HUES6 (cell line): ENCODE results near the gene SPATA13.

Experiments used
- H3K27ac ChIP-seq: 2 replicates; pipeline ENCODE4 v1.7.0; 2013; ENCODE audit warnings: low read depth, mild to moderate bottlenecking, low read length, inconsistent platforms
- H3K27me3 ChIP-seq: 2 replicates; pipeline ENCODE4 v1.6.1; 2013; ENCODE audit warnings: low read length; ENCODE audit not compliant: control insufficient read depth, insufficient read depth
- H3K36me3 ChIP-seq: 2 replicates; pipeline ENCODE4 v1.6.1; 2013; ENCODE audit warnings: low read length; ENCODE audit not compliant: control insufficient read depth, insufficient read depth
- H3K4me1 ChIP-seq: 2 replicates; pipeline ENCODE4 v1.6.1; 2013; ENCODE audit warnings: low read length; ENCODE audit not compliant: control insufficient read depth, insufficient read depth
- H3K4me3 ChIP-seq: 2 replicates; pipeline ENCODE4 v1.5.1; 2013; ENCODE audit warnings: low read depth, low read length
- H3K9ac ChIP-seq: one replicate; pipeline ENCODE4 v1.6.1; 2013; ENCODE audit warnings: mild to moderate bottlenecking, low read length
- H3K9me3 ChIP-seq: 2 replicates; pipeline ENCODE4 v1.6.1; 2013; ENCODE audit warnings: low read depth, low read length; ENCODE audit not compliant: control insufficient read depth, insufficient read depth

SPATA13 gene

DNA sequence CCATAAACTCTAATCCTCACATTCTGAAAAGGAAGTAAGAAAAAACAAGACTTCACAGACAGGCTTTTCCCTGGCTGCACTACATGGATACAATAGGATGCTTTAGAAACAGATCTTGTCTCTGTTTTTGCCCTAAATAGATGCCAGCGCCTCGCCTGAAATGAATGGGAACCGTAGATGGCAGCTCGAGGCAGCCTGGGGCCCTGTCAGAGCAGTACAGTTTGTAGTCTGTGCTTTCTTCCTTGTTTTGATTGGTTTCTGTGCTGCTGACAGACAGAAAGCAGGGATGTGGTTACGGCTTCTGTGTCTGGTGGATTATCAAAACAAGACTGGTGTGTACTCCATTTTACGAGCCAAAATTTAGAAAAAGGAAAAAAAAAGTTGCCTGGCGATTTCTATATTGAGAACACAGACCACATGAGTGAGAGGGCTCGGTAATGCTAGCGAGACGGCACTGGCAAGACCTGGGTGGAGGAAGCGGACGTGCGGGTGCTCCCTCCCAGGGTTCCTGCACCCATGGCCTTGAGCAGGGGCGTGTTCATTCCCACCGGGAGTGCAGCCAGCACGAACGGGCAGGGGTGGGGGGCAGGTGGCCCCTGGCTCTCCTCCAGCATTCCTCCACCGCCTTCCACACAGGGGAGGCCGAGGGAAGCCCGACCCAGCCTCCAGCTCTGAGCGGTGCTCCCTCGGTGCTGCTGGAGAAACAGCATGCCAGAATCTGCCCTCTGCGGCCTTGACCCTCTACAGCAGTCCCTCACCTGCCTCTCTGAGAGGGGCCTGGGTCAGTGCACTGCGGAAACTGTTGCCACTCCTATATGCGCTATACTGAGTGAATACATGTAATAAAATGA, 111.3 kb downstream of the SPATA13 start:
- no peaks in the 10 kb centered on the region for H3K36me3 ChIP-seq
- H3K27ac ChIP-seq, result peak overlapping the region; percentile 20; the same call in 1 of the 2 replicates
- H3K27me3 ChIP-seq, result no peaks in the 10 kb centered on the region
- no peak overlapping the region for H3K9ac ChIP-seq
- peaks cover 11% of the 10 kb centered on the region; the same call in 1 of the 2 replicates for H3K4me1 ChIP-seq
- H3K9me3 ChIP-seq, result no peaks in the 10 kb centered on the region
- H3K4me3 ChIP-seq, result no peak overlapping the region

DNA sequence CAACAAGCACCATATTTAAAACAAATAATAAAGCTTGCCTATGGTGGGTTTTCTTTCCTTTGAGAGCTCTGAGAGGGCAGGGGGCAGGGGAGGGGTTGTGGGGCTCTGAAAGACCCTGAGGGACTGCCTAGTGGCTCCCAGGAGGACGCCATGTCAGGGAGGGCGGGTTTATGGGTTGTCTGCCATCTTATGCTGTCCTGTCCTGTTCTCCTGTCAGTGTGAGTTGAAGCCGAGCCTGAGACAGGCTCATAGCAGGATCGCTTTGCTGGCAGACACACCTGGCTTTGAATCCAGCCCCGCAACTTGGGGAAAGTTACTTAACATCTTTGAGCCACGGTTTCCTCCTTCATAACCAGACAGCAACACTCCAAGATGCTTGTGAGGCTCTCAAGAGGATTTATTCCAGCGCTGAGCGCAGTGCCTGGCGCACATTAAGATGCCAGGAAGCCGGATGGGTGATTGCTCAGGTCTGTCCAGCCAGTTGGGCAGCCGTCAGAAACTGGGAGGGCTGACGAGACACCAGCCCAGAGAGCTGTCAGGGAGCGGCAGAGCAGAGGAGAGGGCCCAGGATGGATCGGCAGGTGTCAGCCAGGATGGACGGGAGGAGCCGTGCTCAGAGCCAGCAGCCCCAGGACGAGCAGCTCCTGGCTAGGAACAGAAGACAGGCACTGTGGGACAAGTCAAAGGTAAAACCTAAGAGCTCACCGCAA, 112.1 kb downstream of the SPATA13 start:
- H3K36me3 ChIP-seq, result no peaks in the 10 kb centered on the region
- no peaks in the 10 kb centered on the region for H3K9me3 ChIP-seq
- H3K4me1 ChIP-seq, result peaks cover 11% of the 10 kb centered on the region; the same call in 1 of the 2 replicates
- H3K4me3 ChIP-seq, result no peak overlapping the region
- no peaks in the 10 kb centered on the region for H3K27me3 ChIP-seq
- peak overlapping the region; percentile 20; the same call in 1 of the 2 replicates for H3K27ac ChIP-seq
- no peak overlapping the region for H3K9ac ChIP-seq

DNA sequence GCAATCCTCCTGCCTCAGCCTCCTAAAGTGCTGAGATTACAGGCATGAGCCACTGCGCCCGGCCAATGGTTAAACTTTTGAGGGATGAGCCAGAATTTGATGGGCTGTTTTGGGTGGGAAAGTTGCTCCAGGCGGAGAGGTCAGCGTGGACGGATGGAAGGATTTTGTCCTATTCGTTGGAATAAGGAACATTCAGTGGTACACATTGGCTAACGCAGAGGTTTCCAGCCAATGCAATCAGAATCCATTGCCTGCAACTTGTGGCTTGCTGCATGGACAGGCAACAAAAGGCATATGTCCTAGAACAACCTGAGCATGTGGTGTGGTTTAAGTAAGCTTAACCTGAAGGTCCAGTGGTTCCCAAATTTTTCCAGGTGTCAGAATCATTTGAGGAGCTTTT, 113.4 kb downstream of the SPATA13 start:
- H3K4me1 ChIP-seq, result peaks cover 11% of the 10 kb centered on the region; the same call in 1 of the 2 replicates
- H3K27ac ChIP-seq, result no peak overlapping the region
- H3K9me3 ChIP-seq, result no peaks in the 10 kb centered on the region
- H3K9ac ChIP-seq, result no peak overlapping the region
- no peaks in the 10 kb centered on the region for H3K36me3 ChIP-seq
- H3K27me3 ChIP-seq, result no peaks in the 10 kb centered on the region
- H3K4me3 ChIP-seq, result no peak overlapping the region

DNA sequence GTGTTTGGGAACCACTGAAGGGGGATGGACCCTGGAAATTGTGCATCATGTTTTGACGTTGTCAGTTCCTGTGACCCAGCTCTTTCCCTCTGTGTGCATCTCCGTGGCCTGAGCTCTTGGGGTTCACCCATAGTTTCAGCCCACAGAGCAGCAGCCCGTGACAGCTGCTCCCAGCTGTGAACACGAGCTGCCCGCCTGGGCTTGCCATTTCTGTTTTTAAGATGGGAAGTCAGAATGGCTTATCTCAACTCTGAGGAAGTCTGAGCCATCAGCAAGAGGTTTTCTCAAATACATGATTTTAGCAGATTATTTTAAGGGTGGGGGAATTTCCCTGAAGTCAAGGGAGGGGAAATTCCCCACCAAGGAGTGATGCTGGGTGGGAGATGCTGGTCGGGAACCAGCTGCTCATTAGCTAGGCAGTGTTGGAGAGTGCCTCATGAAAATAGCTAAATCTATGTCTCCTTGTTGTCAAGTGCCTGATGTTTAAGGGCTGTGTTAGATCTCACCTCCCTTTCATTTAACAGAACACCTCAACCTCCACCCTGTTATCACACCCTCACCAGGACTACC, 114.0 kb downstream of the SPATA13 start:
- Histone ChIP-seq H3K27ac (no peak overlapping the region), H3K9ac (no peak overlapping the region), H3K4me3 (no peak overlapping the region), H3K27me3 (no peaks in the 10 kb centered on the region), H3K9me3 (no peaks in the 10 kb centered on the region), H3K36me3 (no peaks in the 10 kb centered on the region), H3K4me1 (peaks cover 11% of the 10 kb centered on the region; the same call in 1 of the 2 replicates)

GRCh38 chr13:24275041-24275440, 114.5 kb downstream of the SPATA13 start:
- H3K9me3 ChIP-seq, result no peaks in the 10 kb centered on the region
- H3K4me3 ChIP-seq, result no peak overlapping the region
- no peaks in the 10 kb centered on the region for H3K36me3 ChIP-seq
- H3K9ac ChIP-seq, result no peak overlapping the region
- peaks cover 11% of the 10 kb centered on the region; the same call in 1 of the 2 replicates for H3K4me1 ChIP-seq
- H3K27ac ChIP-seq, result no peak overlapping the region
- H3K27me3 ChIP-seq, result no peaks in the 10 kb centered on the region

GRCh38 chr13:24276306-24276705, 115.8 kb downstream of the SPATA13 start:
- Histone ChIP-seq H3K27ac (no peak overlapping the region), H3K9me3 (no peaks in the 10 kb centered on the region), H3K9ac (no peak overlapping the region), H3K4me3 (no peak overlapping the region), H3K27me3 (no peaks in the 10 kb centered on the region), H3K36me3 (no peaks in the 10 kb centered on the region), H3K4me1 (peaks cover 5% of the 10 kb centered on the region; the same call in 1 of the 2 replicates)

DNA sequence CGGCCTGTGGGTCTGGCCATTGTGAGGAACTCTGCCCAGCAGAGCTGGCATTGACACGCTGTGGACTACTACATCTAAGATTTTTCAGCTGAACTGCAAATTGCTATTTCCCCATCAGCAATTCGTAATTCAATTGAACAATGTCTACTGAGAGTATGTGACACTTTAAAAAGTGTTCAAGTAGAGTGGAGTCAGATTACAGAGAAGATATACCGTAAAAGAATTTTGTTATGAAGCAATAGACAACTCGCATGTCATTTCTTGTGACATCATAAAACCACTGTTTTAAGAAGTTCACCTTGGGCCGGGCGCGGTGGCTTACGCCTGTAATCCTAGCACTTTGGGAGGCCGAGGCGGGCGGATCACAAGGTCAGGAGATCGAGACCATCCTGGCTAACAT, 116.3 kb downstream of the SPATA13 start:
- Histone ChIP-seq H3K9ac (no peak overlapping the region), H3K4me3 (no peak overlapping the region), H3K4me1 (no peaks in the 10 kb centered on the region; the same call in 1 of the 2 replicates), H3K27me3 (no peaks in the 10 kb centered on the region), H3K9me3 (no peaks in the 10 kb centered on the region), H3K27ac (no peak overlapping the region), H3K36me3 (no peaks in the 10 kb centered on the region)

DNA sequence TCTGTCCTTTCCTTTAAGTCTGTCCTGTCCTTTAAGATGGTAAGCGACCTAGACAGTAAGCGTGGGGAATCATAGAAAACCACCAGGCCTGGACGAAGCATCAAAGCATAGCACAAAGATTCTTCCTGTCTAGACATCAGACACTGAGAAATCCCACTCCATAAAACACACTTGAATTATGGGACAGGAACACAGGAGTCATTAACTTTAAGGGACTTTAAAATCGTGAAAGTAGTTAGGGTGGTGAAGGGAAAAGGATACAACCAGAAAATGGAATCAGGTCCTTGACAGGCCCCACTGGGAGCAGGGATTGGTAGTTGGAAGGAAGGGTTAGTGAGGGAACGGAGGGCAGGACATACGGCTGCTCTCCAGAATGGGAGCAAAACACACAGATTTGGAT, 117.2 kb downstream of the SPATA13 start:
- Histone ChIP-seq H3K27me3 (no peaks in the 10 kb centered on the region), H3K9me3 (no peaks in the 10 kb centered on the region), H3K4me3 (no peak overlapping the region), H3K4me1 (no peaks in the 10 kb centered on the region; the same call in 1 of the 2 replicates), H3K36me3 (peaks cover 4% of the 10 kb centered on the region; the same call in 1 of the 2 replicates), H3K9ac (no peak overlapping the region), H3K27ac (no peak overlapping the region)

- H3K4me1 ChIP-seq, result no peaks in the 10 kb centered on the region; the same call in 1 of the 2 replicates
- no peaks in the 10 kb centered on the region for H3K27me3 ChIP-seq
- H3K9ac ChIP-seq, result no peak overlapping the region
- peaks cover 13% of the 10 kb centered on the region; the same call in 1 of the 2 replicates for H3K36me3 ChIP-seq
- H3K27ac ChIP-seq, result no peak overlapping the region
- H3K9me3 ChIP-seq, result no peaks in the 10 kb centered on the region
- H3K4me3 ChIP-seq, result no peak overlapping the region
Observed at GRCh38 chr13:24279327-24280110, 119.0 kb downstream of the SPATA13 start.

DNA sequence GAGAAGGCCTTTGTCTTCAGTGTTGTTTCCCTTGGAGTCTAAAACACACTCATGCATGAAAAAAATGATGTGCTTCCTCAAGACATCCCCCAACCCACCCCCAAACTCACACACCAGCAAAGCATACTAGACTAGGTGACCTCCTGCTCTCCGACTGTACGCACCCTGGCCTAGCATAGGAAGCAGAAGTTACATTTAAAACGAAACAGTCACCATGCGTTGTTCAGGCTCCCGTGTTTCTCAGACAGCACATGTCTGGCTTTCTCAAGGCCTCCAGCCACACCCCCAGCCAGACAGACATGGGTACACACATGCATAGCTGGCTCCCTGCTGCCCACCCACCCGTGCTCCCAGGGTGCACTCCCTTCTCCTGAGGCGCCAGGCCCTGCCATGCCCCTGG, 120.2 kb downstream of the SPATA13 start:
- Histone ChIP-seq H3K36me3 (peaks cover 20% of the 10 kb centered on the region), H3K9me3 (no peaks in the 10 kb centered on the region), H3K4me1 (no peaks in the 10 kb centered on the region), H3K9ac (no peak overlapping the region), H3K4me3 (no peak overlapping the region), H3K27me3 (no peaks in the 10 kb centered on the region), H3K27ac (no peak overlapping the region)
